ENCODE measurements around the gene TARM1.
A peak's percentile ranks its signal among the peaks of the same experiment; 100 is the strongest.
"Not testable (repeated sequence)": the region's sequence is repeated elsewhere in the genome, so short reads cannot be mapped to it uniquely, and the experiment has no call there.

Gene TARM1

GRCh38 chr19:54099190-54099902, 18.2 kb upstream of the TARM1 start:
- DNase-seq, result no peak

GRCh38 chr19:54096617-54097106, 15.5 kb upstream of the TARM1 start:
- DNase-seq, result peak; percentile 13 to 75

- DNase-seq, result peak in 1 of 2 experiments; percentile 34
Observed at GRCh38 chr19:54095859-54096616, 14.9 kb upstream of the TARM1 start.

- DNase-seq, result no peak
Observed at GRCh38 chr19:54095136-54095858, 14.1 kb upstream of the TARM1 start.

- no peak for DNase-seq
Observed at GRCh38 chr19:54094426-54095000, 13.3 kb upstream of the TARM1 start.

- no peak for DNase-seq
Observed at GRCh38 chr19:54084410-54084809, 3.2 kb upstream of the TARM1 start.

- DNase-seq, result no peak
Observed at GRCh38 chr19:54077334-54077733, 3.8 kb downstream of the TARM1 start.

GRCh38 chr19:54074851-54075250, 6.3 kb downstream of the TARM1 start:
- DNase-seq, result no peak

GRCh38 chr19:54073829-54074228, 7.3 kb downstream of the TARM1 start:
- no peak for DNase-seq

- no peak for DNase-seq
Observed at GRCh38 chr19:54069470-54069869, 11.7 kb downstream of the TARM1 start.

GRCh38 chr19:54063350-54064116, 17.6 kb downstream of the TARM1 start, which contains the start of gene VSTM1:
VSTM1 (minus strand) TSS chr19:54063897; CDS start chr19:54063777, 120 bp downstream.
- no peak for DNase-seq

GRCh38 chr19:54062643-54063042, 18.5 kb downstream of the TARM1 start:
- no peak for DNase-seq

GRCh38 chr19:54047616-54048015, 33.5 kb downstream of the TARM1 start:
- no peak for DNase-seq

GRCh38 chr19:54045771-54046170, 35.4 kb downstream of the TARM1 start:
- DNase-seq, result no peak

- DNase-seq, result no peak
Observed at GRCh38 chr19:54042989-54043388, 38.2 kb downstream of the TARM1 start.

GRCh38 chr19:54041969-54042606, 39.1 kb downstream of the TARM1 start:
- DNase-seq, result peak; percentile 27 to 36

GRCh38 chr19:54040003-54040402, 41.2 kb downstream of the TARM1 start:
- no peak for DNase-seq

- DNase-seq, result not testable (repeated sequence)
Observed at GRCh38 chr19:54036542-54036941, 44.6 kb downstream of the TARM1 start.

- peak; percentile 54 to 88 for DNase-seq
Observed at GRCh38 chr19:54035215-54036178, 45.7 kb downstream of the TARM1 start.

- peak in 1 of 2 experiments; percentile 18 for DNase-seq
Observed at GRCh38 chr19:54030895-54031586, 50.1 kb downstream of the TARM1 start.

Data from SW 1271 (cell line).